A673 (cell line): Measurements from ENCODE around the gene KRT6C.

ENCODE experiments used
- CTCF ChIP-seq: fragments of 300-800, 200-600 bp; sonication (generic); conservative IDR thresholded peaks from 2 replicates; pipeline ENCODE4 v1.5.1; 2017; ENCODE audit warnings: low read depth, mild to moderate bottlenecking, antibody characterized with exemption, low read length, moderate library complexity, mixed read lengths
- EZH2 ChIP-seq: fragments of 200-600 bp; sonication (generic); IDR thresholded peaks from 2 replicates; pipeline ENCODE4 v1.6.1; 2017; ENCODE audit warnings: borderline replicate concordance, low read depth, mild to moderate bottlenecking, mixed read lengths, antibody characterized with exemption, low read length; ENCODE audit not compliant: poor library complexity, severe bottlenecking

GRCh38 chr12:52517005-52517835, 43.6 kb upstream of the KRT6C start:
- TF ChIP-seq EZH2 = no peak
- TF ChIP-seq CTCF = no peak
